Activated T-cell treated with anti-CD3 and anti-CD28 coated beads, Interleukin-2, amount 50 U/mL, for 24 hours (primary cell): ENCODE measurements around the gene FBXO24.
"Not testable (repeated sequence)": the region's sequence is repeated elsewhere in the genome, so short reads cannot be mapped to it uniquely, and the experiment has no call there.

Source experiments
- DNase-seq: peaks from one replicate; pipeline ENCODE4 v3.0.0-alpha.2; 2020
- H3K27ac Mint-ChIP-seq: 2 replicates; pipeline ENCODE4 v1.8.0; 2020; ENCODE audit warnings: mild to moderate bottlenecking, mixed read lengths
- H3K27me3 Mint-ChIP-seq: 2 replicates; pipeline ENCODE4 v1.8.0; 2020; ENCODE audit warnings: mixed read lengths
- H3K36me3 Mint-ChIP-seq: 2 replicates; pipeline ENCODE4 v1.8.0; 2020; ENCODE audit warnings: low read depth, mixed read lengths
- H3K4me1 Mint-ChIP-seq: 2 replicates; pipeline ENCODE4 v1.8.0; 2020; ENCODE audit warnings: low read depth, mixed read lengths
- H3K4me3 Mint-ChIP-seq: 2 replicates; pipeline ENCODE4 v1.8.0; 2020; ENCODE audit warnings: mild to moderate bottlenecking, moderate library complexity, mixed read lengths
- H3K9me3 Mint-ChIP-seq: 2 replicates; pipeline ENCODE4 v1.8.0; 2020; ENCODE audit warnings: mixed read lengths

FBXO24 gene

DNA sequence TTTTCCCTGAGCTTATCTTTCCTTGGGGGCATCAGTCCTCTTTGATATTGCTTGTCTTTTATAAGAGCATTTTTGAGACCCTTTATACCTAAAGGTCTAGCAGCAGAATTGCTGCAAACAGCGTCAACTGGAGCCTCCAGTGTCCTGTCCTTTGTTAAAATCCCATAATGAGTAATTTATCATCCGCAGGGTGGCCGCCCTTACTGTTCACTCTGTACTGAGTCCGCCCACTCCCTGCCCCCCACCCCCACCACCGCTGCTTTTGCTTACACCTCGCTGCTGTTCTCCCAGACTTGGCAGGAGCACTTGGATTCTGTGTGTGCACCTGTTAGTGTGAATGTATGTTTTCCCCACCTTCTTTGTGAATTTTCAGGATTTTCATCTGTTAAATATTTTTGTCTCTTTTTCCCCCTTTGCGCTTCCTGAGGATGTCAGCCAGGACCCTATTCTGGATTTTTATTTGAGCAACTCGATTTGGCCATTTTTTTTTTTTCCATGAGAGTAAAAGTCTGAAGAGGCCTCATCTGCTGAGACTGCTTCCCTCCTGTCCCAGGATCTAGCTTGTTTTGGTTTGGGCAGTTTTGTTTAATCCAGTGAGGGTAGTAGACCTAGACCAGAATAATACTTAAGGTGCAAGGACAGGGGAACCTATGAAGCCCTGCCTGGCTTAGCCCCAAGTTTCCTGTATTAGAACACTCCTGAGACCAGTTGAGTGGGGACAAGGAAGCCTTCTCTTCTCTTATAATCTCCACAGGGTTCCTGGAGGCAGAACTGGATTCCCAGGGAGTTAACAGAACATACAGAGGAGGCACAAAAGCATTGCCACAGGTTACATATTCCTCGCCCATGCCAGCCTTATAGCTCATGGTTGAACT, 39.0 kb upstream of the FBXO24 start:
- peaks cover 73% of the 10 kb centered on the region for H3K36me3 Mint-ChIP-seq
- peak overlapping the region; percentile 95 for H3K4me3 Mint-ChIP-seq
- DNase-seq: no peak
- H3K9me3 Mint-ChIP-seq: no peaks in the 10 kb centered on the region
- H3K27me3 Mint-ChIP-seq: no peaks in the 10 kb centered on the region
- H3K27ac Mint-ChIP-seq: peak overlapping the region; percentile 100
- H3K4me1 Mint-ChIP-seq: peaks cover 83% of the 10 kb centered on the region

DNA sequence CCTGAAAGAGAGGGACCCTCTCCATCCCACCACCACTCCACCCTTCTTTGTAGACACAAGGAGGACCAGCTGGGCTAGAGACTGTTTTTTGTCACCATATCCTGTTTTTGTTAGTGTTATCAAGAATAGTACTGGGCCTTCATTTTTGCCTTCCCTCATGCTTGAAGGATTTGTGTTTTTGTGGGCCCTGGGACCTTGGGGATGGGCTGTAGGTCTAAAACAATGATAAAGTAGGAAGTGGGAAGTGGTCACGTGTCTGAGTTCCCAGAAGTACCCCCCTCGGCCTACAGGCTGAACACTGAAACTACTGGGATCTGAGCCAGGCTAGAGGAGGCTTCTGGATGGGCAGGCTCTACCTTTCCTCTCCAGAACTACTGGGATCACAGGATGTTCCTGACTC, 38.3 kb upstream of the FBXO24 start:
- DNase-seq: no peak
- Mint-ChIP-seq H3K27ac (peak overlapping the region; percentile 100), H3K27me3 (no peaks in the 10 kb centered on the region), H3K4me1 (peaks cover 78% of the 10 kb centered on the region), H3K4me3 (peak overlapping the region; percentile 95), H3K36me3 (peaks cover 72% of the 10 kb centered on the region), H3K9me3 (no peaks in the 10 kb centered on the region)

DNA sequence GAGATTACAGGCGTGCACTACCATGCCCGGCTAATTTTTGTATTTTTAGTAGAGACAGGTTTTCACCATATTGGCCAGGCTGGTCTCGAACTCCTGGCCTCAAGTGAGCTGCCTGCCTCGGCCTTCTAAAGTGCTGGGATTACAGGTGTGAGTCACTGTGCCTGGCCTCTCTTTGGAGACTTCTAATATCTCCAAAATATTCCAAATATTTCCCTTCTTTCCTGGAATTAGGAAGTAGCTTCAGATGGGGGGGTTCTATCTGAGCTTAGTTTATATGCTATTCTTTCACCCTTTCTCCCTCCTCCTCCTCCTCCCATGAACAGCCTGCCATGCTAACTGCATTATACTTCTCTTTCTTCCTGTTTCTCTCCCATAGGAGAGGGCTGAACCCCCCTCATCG, 37.7 kb upstream of the FBXO24 start:
- DNase-seq, H3K9me3 Mint-ChIP-seq, H3K27me3 Mint-ChIP-seq: not testable (repeated sequence)
- Mint-ChIP-seq H3K4me3 (peak overlapping the region; percentile 18), H3K36me3 (peaks cover 74% of the 10 kb centered on the region), H3K4me1 (peaks cover 72% of the 10 kb centered on the region), H3K27ac (peak overlapping the region; percentile 100)

DNA sequence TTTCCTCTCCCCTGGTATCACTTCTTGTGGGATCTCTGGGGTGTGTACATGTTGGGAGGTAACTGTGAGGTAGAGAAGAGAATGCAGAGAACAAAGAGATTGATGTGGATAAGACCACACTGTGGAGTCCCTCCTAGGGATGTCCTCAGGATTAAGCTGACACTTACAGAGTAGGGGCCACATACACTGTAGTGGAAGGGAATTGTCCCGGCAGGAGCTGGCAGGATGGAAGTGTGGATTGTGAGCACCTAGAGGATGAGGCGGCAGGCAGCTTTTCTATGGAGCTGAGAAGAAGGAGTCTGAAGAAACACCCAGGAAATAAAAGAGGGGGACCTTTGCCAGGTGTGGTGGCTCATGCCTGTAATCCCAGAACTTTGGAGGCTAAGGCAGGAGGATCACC, 33.6 kb upstream of the FBXO24 start:
- Mint-ChIP-seq H3K36me3 (peaks cover 90% of the 10 kb centered on the region), H3K4me3 (no peak overlapping the region), H3K4me1 (peaks cover 45% of the 10 kb centered on the region), H3K27me3 (no peaks in the 10 kb centered on the region), H3K9me3 (no peaks in the 10 kb centered on the region), H3K27ac (peak overlapping the region; percentile 37)
- no peak for DNase-seq

DNA sequence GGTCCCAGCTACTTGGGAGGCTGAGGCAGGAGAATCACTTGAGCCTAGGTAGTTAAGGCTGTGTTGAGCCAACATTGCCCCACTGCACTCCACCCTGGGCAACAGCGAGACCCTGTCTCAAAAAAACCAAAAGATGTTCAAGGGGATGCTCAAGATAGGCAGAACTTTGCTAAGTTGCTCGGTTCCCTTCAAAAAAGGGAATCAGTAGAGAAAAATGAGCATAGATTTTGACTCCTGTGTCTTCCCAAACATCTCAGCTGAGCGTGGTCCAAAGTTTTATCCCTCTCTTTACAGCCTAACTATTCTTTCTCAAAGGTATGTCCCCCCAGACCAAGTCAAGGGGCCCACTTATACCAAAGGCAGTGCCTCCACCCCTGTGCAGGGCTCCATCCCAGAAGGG, 33.1 kb upstream of the FBXO24 start:
- no peak for DNase-seq
- H3K36me3 Mint-ChIP-seq: peaks cover 90% of the 10 kb centered on the region
- H3K27me3 Mint-ChIP-seq: no peaks in the 10 kb centered on the region
- peak overlapping the region; percentile 73 for H3K27ac Mint-ChIP-seq
- no peaks in the 10 kb centered on the region for H3K9me3 Mint-ChIP-seq
- H3K4me1 Mint-ChIP-seq: peaks cover 40% of the 10 kb centered on the region
- H3K4me3 Mint-ChIP-seq: no peak overlapping the region

DNA sequence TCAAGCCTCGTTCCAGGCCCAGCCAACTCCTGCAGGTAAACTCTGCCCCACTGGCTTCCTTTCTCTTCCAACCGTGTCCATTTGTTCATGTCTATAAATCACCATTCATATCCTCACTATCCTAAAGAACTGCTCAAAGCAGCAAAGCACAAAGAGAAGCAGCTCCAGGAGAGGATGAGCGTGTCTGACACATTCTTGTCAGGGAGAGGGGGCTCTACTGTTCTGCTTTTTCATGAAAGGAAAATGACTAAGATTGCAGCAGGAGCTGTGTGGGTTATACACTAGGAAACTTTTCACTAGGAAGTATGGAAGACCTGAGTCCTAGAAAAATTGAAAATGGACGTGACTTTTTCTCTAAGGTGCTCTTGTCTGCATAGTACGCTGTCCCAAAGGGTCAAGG, 30.4 kb upstream of the FBXO24 start:
- Mint-ChIP-seq H3K9me3 (no peaks in the 10 kb centered on the region), H3K36me3 (peaks cover 91% of the 10 kb centered on the region), H3K4me1 (peaks cover 25% of the 10 kb centered on the region), H3K4me3 (no peak overlapping the region), H3K27ac (peak overlapping the region; percentile 37), H3K27me3 (no peaks in the 10 kb centered on the region)
- DNase-seq: no peak

DNA sequence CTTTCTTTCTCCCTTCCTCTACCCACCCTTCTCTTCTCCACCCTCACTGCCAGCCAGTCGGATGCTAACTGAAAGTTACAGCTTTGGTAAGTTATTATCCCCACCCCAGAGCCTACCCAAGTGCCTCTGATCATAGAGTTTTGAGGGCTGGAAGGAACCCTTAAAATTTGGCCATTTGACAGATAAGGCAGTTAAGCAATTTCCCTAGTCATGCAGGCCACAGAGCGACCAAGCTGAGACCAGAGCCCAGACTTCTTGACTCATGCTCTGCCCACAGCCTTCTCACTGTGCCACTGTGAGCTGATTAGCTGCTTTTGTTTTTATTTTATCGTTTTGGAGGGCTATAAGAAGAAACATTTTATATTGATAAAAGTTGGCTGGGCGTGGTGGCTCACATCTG, 29.6 kb upstream of the FBXO24 start:
- H3K4me1 Mint-ChIP-seq: peaks cover 25% of the 10 kb centered on the region
- no peak overlapping the region for H3K4me3 Mint-ChIP-seq
- no peaks in the 10 kb centered on the region for H3K9me3 Mint-ChIP-seq
- peaks cover 90% of the 10 kb centered on the region for H3K36me3 Mint-ChIP-seq
- no peak for DNase-seq
- H3K27me3 Mint-ChIP-seq: no peaks in the 10 kb centered on the region
- H3K27ac Mint-ChIP-seq: peak overlapping the region; percentile 88

DNA sequence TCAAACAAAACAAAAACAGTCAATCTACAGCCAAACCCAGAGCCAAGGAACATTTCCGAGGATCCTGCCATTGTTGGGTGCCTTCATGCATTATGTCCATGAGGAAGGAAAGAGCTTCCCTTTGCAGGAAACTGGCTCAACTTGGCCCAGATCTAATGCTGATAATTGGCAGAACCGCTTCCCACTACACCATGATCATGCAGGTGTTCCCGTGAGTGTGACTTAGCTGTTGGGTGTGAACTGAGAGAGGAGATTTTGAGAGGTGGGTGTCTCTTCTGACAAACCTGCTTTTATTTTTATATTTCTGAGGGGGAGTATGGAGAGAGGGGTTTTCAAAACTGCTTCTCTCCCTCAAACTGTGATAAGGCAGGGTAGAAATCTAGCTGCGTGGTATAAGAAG, 27.0 kb upstream of the FBXO24 start:
- peaks cover 28% of the 10 kb centered on the region for H3K4me1 Mint-ChIP-seq
- peaks cover 94% of the 10 kb centered on the region for H3K36me3 Mint-ChIP-seq
- DNase-seq: no peak
- H3K9me3 Mint-ChIP-seq: no peaks in the 10 kb centered on the region
- H3K27ac Mint-ChIP-seq: peak overlapping the region; percentile 63
- H3K27me3 Mint-ChIP-seq: no peaks in the 10 kb centered on the region
- no peak overlapping the region for H3K4me3 Mint-ChIP-seq

DNA sequence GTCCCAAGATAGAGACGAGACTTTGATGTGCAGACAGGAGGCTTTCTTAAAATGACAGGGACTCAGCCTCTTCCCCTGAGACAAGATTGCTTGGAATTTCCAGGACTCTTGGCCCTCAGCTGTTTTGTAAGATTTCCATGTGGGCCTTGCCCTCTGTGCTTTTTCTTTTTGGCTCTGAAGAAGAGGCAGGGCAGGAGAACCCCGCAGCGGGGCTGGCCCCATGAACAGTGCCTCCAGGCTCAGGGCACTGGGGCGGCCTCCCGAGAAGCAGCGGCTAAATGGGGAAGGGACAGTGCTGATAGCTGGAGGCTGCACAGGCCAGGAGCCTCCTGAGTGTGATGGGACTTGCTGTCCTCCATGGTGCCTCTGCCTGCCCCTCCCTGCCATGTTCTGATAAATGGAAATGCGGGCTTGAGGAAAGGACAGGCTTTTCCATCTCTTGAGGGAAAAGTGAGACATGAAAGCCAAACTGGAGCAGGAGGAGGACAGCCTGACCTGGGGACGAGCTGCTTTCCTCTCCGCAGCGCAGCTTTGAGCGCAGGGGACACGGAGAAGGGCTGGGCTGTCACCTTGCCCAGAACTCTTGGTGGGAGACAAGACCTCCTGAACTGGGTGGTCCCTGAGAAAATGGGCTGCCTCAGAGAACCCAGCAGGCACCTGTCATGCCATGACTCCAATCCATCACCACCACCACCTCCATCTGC, 24.5 kb upstream of the FBXO24 start:
- H3K4me1 Mint-ChIP-seq: peaks cover 16% of the 10 kb centered on the region
- no peak for DNase-seq
- no peaks in the 10 kb centered on the region for H3K9me3 Mint-ChIP-seq
- H3K36me3 Mint-ChIP-seq: peaks cover 92% of the 10 kb centered on the region
- no peaks in the 10 kb centered on the region for H3K27me3 Mint-ChIP-seq
- no peak overlapping the region for H3K4me3 Mint-ChIP-seq
- H3K27ac Mint-ChIP-seq: no peak overlapping the region

DNA sequence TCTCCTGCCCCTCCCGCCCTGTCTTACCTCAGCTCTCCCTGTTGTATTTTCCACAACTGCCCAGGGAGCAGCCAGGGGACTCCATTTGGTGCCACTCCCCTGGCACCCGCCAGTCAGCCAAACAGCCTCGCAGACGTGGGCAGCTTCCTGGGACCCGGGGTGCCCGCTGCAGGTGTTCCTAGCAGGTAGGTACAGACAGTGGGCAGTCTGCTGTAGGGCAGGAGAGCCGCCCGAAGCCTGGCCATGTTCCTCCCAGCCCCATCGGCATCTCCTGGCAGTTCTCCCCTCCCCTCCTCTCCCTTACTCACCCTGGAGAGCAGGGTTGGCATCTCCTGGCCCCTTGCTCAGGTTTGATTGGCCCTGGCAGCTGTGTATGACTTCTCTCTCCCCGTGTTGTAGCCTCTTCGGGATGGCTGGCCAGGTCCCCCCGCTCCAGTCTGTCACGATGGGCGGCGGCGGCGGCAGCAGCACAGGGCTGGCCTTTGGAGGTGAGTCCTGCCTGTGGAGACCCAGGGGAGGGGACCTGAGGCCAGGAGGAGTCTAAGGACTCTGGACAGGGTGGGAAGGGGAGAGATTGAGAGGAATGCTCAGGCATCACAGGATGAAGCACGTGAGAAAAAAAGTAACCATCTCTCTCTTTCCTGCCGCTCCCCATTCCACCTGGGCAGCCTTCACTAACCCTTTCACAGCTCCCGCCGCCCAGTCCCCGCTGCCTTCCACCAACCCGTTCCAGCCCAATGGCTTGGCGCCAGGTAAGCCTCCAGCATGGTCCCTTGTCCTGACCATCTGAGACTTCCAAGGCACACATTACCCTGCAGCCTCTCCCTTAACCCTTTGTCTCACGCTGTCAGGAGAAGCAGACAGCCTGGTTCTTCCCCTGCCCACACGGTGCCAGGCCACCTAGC, 23.7 kb upstream of the FBXO24 start:
- Mint-ChIP-seq H3K4me3 (no peak overlapping the region), H3K36me3 (peaks cover 85% of the 10 kb centered on the region), H3K27ac (no peak overlapping the region), H3K9me3 (no peaks in the 10 kb centered on the region), H3K27me3 (no peaks in the 10 kb centered on the region), H3K4me1 (peaks cover 18% of the 10 kb centered on the region)
- DNase-seq: no peak

DNA sequence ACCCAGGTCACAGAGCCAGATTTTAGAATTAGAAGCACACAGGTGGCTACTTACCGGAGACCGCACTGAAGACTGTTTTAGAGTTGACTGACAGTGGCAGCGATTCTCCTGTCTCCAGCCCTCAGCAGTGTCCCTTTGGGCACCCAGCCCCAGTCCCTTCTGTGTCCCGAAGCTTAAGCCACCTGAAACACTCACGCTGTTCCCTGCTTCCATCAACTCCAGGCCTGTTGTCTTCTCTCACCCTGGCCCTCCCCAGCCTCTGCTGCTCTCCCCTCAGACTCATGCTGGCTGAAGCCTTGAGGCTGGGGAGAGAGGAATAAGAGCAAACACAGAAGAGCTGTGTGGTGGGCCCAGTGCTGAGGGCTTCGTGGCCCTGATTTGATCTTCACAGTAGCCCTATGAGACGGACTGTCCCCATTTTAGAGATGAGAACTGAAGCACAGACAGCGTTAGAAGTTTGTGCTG, 23.0 kb upstream of the FBXO24 start:
- H3K4me3 Mint-ChIP-seq: no peak overlapping the region
- no peak overlapping the region for H3K27ac Mint-ChIP-seq
- DNase-seq: no peak
- H3K27me3 Mint-ChIP-seq: no peaks in the 10 kb centered on the region
- H3K36me3 Mint-ChIP-seq: peaks cover 78% of the 10 kb centered on the region
- H3K9me3 Mint-ChIP-seq: no peaks in the 10 kb centered on the region
- H3K4me1 Mint-ChIP-seq: peaks cover 25% of the 10 kb centered on the region

DNA sequence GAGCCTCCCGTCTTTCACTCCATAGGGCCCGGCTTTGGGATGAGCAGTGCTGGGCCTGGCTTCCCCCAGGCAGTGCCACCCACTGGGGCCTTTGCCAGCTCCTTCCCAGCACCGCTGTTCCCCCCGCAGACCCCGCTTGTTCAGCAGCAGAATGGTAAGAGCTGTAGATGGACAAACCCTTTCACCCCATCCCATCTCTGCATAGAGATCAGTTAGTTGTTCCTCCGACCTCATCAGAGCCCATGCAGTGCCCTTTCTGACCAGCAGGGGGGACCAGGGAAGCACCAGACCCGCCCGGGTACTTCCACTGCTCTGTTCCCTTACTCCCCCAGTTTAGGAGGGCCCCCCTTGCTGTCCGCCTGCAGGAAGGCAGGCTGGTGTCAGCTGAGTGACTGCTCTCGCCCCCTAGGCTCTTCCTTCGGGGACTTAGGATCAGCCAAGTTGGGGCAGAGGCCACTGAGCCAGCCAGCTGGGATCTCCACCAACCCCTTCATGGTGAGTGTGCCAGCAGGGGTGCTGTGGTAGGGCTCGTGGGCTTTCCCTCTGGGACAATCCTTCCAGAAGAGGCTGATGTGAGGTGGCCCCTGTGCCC, 22.2 kb upstream of the FBXO24 start:
- DNase-seq: peak; percentile 90
- no peaks in the 10 kb centered on the region for H3K9me3 Mint-ChIP-seq
- peak overlapping the region; percentile 44 for H3K27ac Mint-ChIP-seq
- peaks cover 70% of the 10 kb centered on the region for H3K36me3 Mint-ChIP-seq
- H3K4me3 Mint-ChIP-seq: no peak overlapping the region
- no peaks in the 10 kb centered on the region for H3K27me3 Mint-ChIP-seq
- H3K4me1 Mint-ChIP-seq: peaks cover 29% of the 10 kb centered on the region

DNA sequence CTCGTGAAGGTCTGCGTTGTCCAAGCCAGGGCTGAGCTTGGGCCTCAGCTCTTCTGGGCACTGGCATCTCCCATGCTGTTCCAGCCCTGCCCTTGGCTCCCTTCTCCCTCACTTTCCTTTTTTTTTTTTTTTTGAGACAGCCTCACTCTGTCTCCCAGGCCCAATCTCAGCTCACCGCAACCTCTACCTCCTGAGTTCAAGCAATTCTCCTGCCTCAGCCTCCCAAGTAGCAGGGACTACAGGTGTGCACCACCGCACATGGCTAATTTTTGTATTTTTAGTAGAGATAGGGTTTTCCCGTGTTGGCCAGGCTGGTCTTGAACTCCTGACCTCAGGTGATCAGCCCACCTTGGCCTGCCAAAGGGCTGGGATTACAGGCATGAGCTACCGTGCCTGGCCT, 21.7 kb upstream of the FBXO24 start:
- not testable (repeated sequence) for DNase-seq, H3K27ac Mint-ChIP-seq, H3K9me3 Mint-ChIP-seq, H3K4me3 Mint-ChIP-seq, H3K27me3 Mint-ChIP-seq
- peaks cover 29% of the 10 kb centered on the region for H3K4me1 Mint-ChIP-seq
- peaks cover 65% of the 10 kb centered on the region for H3K36me3 Mint-ChIP-seq

DNA sequence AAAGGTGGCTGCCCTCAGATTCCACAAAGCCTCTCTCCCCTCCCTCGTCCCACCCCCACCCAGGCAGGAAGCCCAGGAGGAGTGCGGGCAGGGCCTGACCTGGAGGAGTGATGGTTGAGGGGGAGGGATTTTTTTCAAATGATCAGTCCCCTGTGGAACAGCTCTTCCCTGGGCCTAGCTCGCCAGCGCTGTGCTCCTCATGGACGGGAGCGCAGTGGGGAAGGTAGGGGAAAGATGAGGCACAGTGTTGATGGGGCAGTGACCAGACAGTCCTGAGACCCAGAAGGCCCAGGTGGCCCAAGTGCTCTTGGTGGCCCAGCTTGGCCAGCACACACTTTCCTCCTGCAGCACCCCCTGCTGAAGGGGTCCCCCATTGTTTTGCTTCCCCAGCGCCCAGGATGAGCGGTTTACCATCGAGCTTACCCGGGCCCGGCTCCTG, 21.0 kb upstream of the FBXO24 start:
- peaks cover 58% of the 10 kb centered on the region for H3K36me3 Mint-ChIP-seq

More for the DNA sequence above, 21.0 kb upstream of the FBXO24 start:
- H3K27ac Mint-ChIP-seq: no peak overlapping the region
- peaks cover 32% of the 10 kb centered on the region for H3K4me1 Mint-ChIP-seq
- H3K4me3 Mint-ChIP-seq: no peak overlapping the region
- H3K9me3 Mint-ChIP-seq: no peaks in the 10 kb centered on the region
- no peak for DNase-seq
- no peaks in the 10 kb centered on the region for H3K27me3 Mint-ChIP-seq
